ENCODE data around the gene SEC14L1.
"Not testable (repeated sequence)": the region's sequence is repeated elsewhere in the genome, so short reads cannot be mapped to it uniquely, and the experiment has no call there.

SEC14L1 gene

GRCh38 chr17:77099997-77100396, 40.8 kb upstream of the SEC14L1 start:
- TF ChIP-seq CTCF (IDR thresholded peaks at IDR 0.05; ENCODE audit: insufficient read depth, low read depth, low read length, missing control alignments) = no peak
- no peak overlapping the region for H3K4me3 ChIP-seq (ENCODE audit: low read length)
- DNase-seq (ENCODE audit: low read depth) = no peak

GRCh38 chr17:77101521-77102410, 39.0 kb upstream of the SEC14L1 start:
- DNase-seq (ENCODE audit: low read depth) = no peak
- no peak for TF ChIP-seq CTCF (IDR thresholded peaks at IDR 0.05; ENCODE audit: insufficient read depth, low read depth, low read length, missing control alignments)
- H3K4me3 ChIP-seq (ENCODE audit: low read length) = no peak overlapping the region

- not testable (repeated sequence) for H3K4me3 ChIP-seq (ENCODE audit: low read length)
These were observed 38.2 kb upstream of the SEC14L1 start for GRCh38 chr17:77102411-77103134.

GRCh38 chr17:77105706-77106105, 35.1 kb upstream of the SEC14L1 start:
- TF ChIP-seq CTCF (IDR thresholded peaks at IDR 0.05; ENCODE audit: insufficient read depth, low read depth, low read length, missing control alignments) = no peak
- H3K4me3 ChIP-seq (ENCODE audit: low read length) = no peak overlapping the region

More at GRCh38 chr17:77102411-77103134, 38.2 kb upstream of the SEC14L1 start:
- not testable (repeated sequence) for DNase-seq (ENCODE audit: low read depth)

GRCh38 chr17:77106874-77107358, 33.9 kb upstream of the SEC14L1 start:
- DNase-seq (ENCODE audit: low read depth) = no peak
- no peak overlapping the region for H3K4me3 ChIP-seq (ENCODE audit: low read length)

More at GRCh38 chr17:77105706-77106105, 35.1 kb upstream of the SEC14L1 start:
- DNase-seq (ENCODE audit: low read depth) = no peak

GRCh38 chr17:77107506-77108433, 33.0 kb upstream of the SEC14L1 start:
- no peak for DNase-seq (ENCODE audit: low read depth)

More at GRCh38 chr17:77106874-77107358, 33.9 kb upstream of the SEC14L1 start:
- no peak for TF ChIP-seq CTCF (IDR thresholded peaks at IDR 0.05; ENCODE audit: insufficient read depth, low read depth, low read length, missing control alignments)

More at GRCh38 chr17:77107506-77108433, 33.0 kb upstream of the SEC14L1 start:
- H3K4me3 ChIP-seq (ENCODE audit: low read length) = no peak overlapping the region
- TF ChIP-seq CTCF (IDR thresholded peaks at IDR 0.05; ENCODE audit: insufficient read depth, low read depth, low read length, missing control alignments) = no peak
